ENCODE measurements around the gene XPNPEP2.

GRCh38 chrX:129736491-129736890 lies 2.3 kb upstream of the XPNPEP2 start:
- TF ChIP-seq CTCF (IDR thresholded peaks at IDR 0.05) (no peak), ZFX (IDR thresholded peaks at IDR 0.05; ENCODE audit: borderline replicate concordance) (no peak)
